Progenitor cell of endocrine pancreas (in vitro differentiated cells): ENCODE measurements around the gene KRT85. TPM values are rescaled to one million over a fixed set of nuclear protein-coding genes. Genes with fewer than 3 reads are reported as not detected.

Experiments used
- DNase-seq: peaks from one replicate; pipeline ENCODE4 v3.0.0; 2021; ENCODE audit warnings: low spot score; ENCODE audit not compliant: unreplicated experiment
- H3K27ac Mint-ChIP-seq: 2 replicates; pipeline ENCODE4 v1.8.0; 2021; ENCODE audit warnings: mild to moderate bottlenecking, moderate library complexity, mixed read lengths
- H3K27me3 Mint-ChIP-seq: 2 replicates; pipeline ENCODE4 v1.8.0; 2021; ENCODE audit warnings: mixed read lengths
- H3K36me3 Mint-ChIP-seq: 2 replicates; pipeline ENCODE4 v1.8.0; 2022; ENCODE audit warnings: mixed read lengths; ENCODE audit not compliant: insufficient read depth
- H3K4me1 Mint-ChIP-seq: 2 replicates; pipeline ENCODE4 v1.8.0; 2021; ENCODE audit warnings: low read depth, mixed read lengths
- H3K4me3 Mint-ChIP-seq: 2 replicates; pipeline ENCODE4 v1.8.0; 2021; ENCODE audit warnings: low read depth, mild to moderate bottlenecking, moderate library complexity, mixed read lengths
- H3K9me3 Mint-ChIP-seq: 2 replicates; pipeline ENCODE4 v1.8.0; 2021; ENCODE audit warnings: low read depth, mixed read lengths
- CTCF ChIP-seq: fragments of 200-600 bp; sonication (generic); IDR thresholded peaks from one replicate; pipeline ENCODE4 v1.5.0; 2021; ENCODE audit warnings: antibody characterized with exemption, mild to moderate bottlenecking; ENCODE audit not compliant: unreplicated experiment
- total RNA-seq: library from RNA; stranded (reverse); gene quantifications from 2 replicates; pipeline ENCODE4 v1.2.1, GENCODE V29; 2021

The KRT85 gene
- total RNA-seq, 1 donor from 2014 or later, result not detected

GRCh38 chr12:52342781-52343490 is 24.3 kb downstream of the KRT85 start:
- H3K4me3 Mint-ChIP-seq, result no peak overlapping the region
- H3K36me3 Mint-ChIP-seq, result no peaks in the 10 kb centered on the region
- no peak for TF ChIP-seq CTCF
- H3K9me3 Mint-ChIP-seq, result no peaks in the 10 kb centered on the region
- no peak for DNase-seq
- H3K4me1 Mint-ChIP-seq, result peaks cover 22% of the 10 kb centered on the region
- no peak overlapping the region for H3K27ac Mint-ChIP-seq
- H3K27me3 Mint-ChIP-seq, result peaks cover 47% of the 10 kb centered on the region

GRCh38 chr12:52341066-52341580 is 26.2 kb downstream of the KRT85 start:
- H3K4me3 Mint-ChIP-seq, result no peak overlapping the region
- peaks cover 3% of the 10 kb centered on the region for H3K9me3 Mint-ChIP-seq

GRCh38 chr12:52338241-52338960 is 28.9 kb downstream of the KRT85 start:
- DNase-seq, result no peak
- Mint-ChIP-seq H3K4me3 (no peak overlapping the region), H3K27ac (no peak overlapping the region), H3K27me3 (peaks cover 44% of the 10 kb centered on the region), H3K9me3 (peaks cover 3% of the 10 kb centered on the region), H3K4me1 (no peaks in the 10 kb centered on the region), H3K36me3 (no peaks in the 10 kb centered on the region)
- no peak for TF ChIP-seq CTCF

More at GRCh38 chr12:52341066-52341580, 26.2 kb downstream of the KRT85 start:
- no peak for TF ChIP-seq CTCF
- Mint-ChIP-seq H3K27ac (no peak overlapping the region), H3K36me3 (no peaks in the 10 kb centered on the region), H3K4me1 (peaks cover 11% of the 10 kb centered on the region), H3K27me3 (peaks cover 47% of the 10 kb centered on the region)
- no peak for DNase-seq

- Mint-ChIP-seq H3K36me3 (no peaks in the 10 kb centered on the region), H3K4me1 (no peaks in the 10 kb centered on the region), H3K27ac (no peak overlapping the region)
These were observed 30.2 kb downstream of the KRT85 start for GRCh38 chr12:52337054-52337453.

More at GRCh38 chr12:52337054-52337453, 30.2 kb downstream of the KRT85 start:
- no peak for TF ChIP-seq CTCF
- Mint-ChIP-seq H3K27me3 (peaks cover 37% of the 10 kb centered on the region), H3K9me3 (peaks cover 3% of the 10 kb centered on the region), H3K4me3 (no peak overlapping the region)
- no peak for DNase-seq
